Measurements from ENCODE around the gene ZDHHC8. TPM values are rescaled to one million over a fixed set of nuclear protein-coding genes. Genes with fewer than 3 reads are reported as not detected.
"Not testable (repeated sequence)": the region's sequence is repeated elsewhere in the genome, so short reads cannot be mapped to it uniquely, and the experiment has no call there.

ZDHHC8 gene
- total and polyA plus RNA-seq, 2 experiments from 2014 or later: 9.6 to 72.7 TPM

DNA sequence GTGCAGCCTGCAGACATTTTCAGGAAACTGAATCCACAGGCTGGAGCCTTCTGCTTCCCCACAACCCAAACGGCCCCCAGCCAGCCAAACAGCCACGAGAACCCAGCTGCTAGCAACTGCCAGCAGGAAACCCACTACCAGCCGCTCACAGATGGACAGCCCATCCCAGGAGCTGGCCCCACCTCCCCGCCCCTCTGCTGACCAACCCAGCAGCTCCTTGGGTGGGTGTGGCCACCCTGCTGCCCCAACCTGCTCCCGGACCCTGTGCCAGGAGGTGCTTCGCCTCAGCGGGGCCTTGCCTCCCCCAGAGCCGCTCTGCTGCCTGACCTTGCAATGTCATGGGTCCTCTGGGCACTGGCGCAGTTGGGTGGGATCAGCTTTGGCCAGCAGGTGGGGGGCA, 27.5 kb downstream of the ZDHHC8 start:
- WGBS (ENCODE audit: low lambda C conversion rate, missing lambda C conversion rate): 33% methylated on average over 9 of the region's 9 CpGs
- Histone ChIP-seq H3K4me1 (ENCODE audit: insufficient read depth) (no peaks in the 10 kb centered on the region), H3K4me2 (no peak overlapping the region), H2AFZ (no peak overlapping the region), H4K20me1 (ENCODE audit: insufficient read depth, poor library complexity, severe bottlenecking) (no peaks in the 10 kb centered on the region), H3K27ac (no peak overlapping the region), H3K9me2 (replicated peaks; ENCODE audit: insufficient read depth) (no peaks in the 10 kb centered on the region), H3K27me3 (no peaks in the 10 kb centered on the region), H3K79me2 (no peaks in the 10 kb centered on the region), H3K9me3 (ENCODE audit: low read depth) (no peaks in the 10 kb centered on the region), H3K4me3 (no peak overlapping the region), H3K36me3 (replicated peaks; ENCODE audit: insufficient read depth, low read depth) (no peaks in the 10 kb centered on the region)
- no peak for DNase-seq (ENCODE audit: low spot score)
- TF ChIP-seq EZH2phosphoT487 (IDR thresholded peaks at IDR 0.05; ENCODE audit: low read depth, severe bottlenecking, unreplicated experiment) (no peak), EZH2 (IDR thresholded peaks at IDR 0.05; ENCODE audit: borderline replicate concordance) (no peak), CTCF (IDR thresholded peaks at IDR 0.05; ENCODE audit: poor library complexity) (no peak)

- H3K79me2 ChIP-seq; H3K27me3 ChIP-seq; H3K4me1 ChIP-seq (ENCODE audit: insufficient read depth); H3K4me2 ChIP-seq; H4K20me1 ChIP-seq (ENCODE audit: insufficient read depth, poor library complexity, severe bottlenecking); H3K36me3 ChIP-seq (replicated peaks; ENCODE audit: insufficient read depth, low read depth); H3K9me3 ChIP-seq (ENCODE audit: low read depth); H3K9me2 ChIP-seq (replicated peaks; ENCODE audit: insufficient read depth); H3K4me3 ChIP-seq; DNase-seq (ENCODE audit: low spot score); H2AFZ ChIP-seq; H3K27ac ChIP-seq: not testable (repeated sequence)
- 92% methylated on average over 14 of the region's 14 CpGs for WGBS (ENCODE audit: low lambda C conversion rate, missing lambda C conversion rate)
These were observed 27.9 kb downstream of the ZDHHC8 start for GRCh38 chr22:20159531-20159930.

DNA sequence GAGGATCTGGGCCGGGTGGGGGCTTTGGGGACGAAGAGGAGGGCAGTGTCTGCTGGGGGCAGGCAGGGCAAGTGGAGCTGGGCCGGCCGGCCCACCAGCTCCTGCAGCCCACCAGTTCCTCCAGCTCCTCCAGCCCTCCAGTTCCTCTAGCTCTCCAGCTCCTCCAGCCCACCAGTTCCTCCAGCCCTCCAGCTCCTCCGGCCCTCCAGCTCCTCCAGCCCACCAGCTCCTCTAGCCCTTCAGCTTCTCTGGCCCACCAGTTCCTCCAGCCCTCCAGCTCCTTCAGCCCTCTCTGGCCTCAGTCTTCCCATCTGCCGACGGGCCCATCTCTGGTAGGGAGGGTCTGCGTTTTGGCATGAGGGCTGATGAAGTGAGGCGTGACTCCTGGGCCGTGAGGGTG, 28.4 kb downstream of the ZDHHC8 start:
- H3K36me3 ChIP-seq (replicated peaks; ENCODE audit: insufficient read depth, low read depth): no peaks in the 10 kb centered on the region
- H3K27me3 ChIP-seq: no peaks in the 10 kb centered on the region
- no peaks in the 10 kb centered on the region for H3K79me2 ChIP-seq
- H3K4me2 ChIP-seq: no peak overlapping the region
- no peak overlapping the region for H2AFZ ChIP-seq
- no peaks in the 10 kb centered on the region for H3K9me2 ChIP-seq (replicated peaks; ENCODE audit: insufficient read depth)
- no peak for TF ChIP-seq CTCF (IDR thresholded peaks at IDR 0.05; ENCODE audit: poor library complexity)
- no peak for TF ChIP-seq EZH2 (IDR thresholded peaks at IDR 0.05; ENCODE audit: borderline replicate concordance)
- no peak for TF ChIP-seq EZH2phosphoT487 (IDR thresholded peaks at IDR 0.05; ENCODE audit: low read depth, severe bottlenecking, unreplicated experiment)
- H4K20me1 ChIP-seq (ENCODE audit: insufficient read depth, poor library complexity, severe bottlenecking): no peaks in the 10 kb centered on the region
- no peak overlapping the region for H3K27ac ChIP-seq
- 86% methylated on average over 10 of the region's 10 CpGs for WGBS (ENCODE audit: low lambda C conversion rate, missing lambda C conversion rate)
- DNase-seq (ENCODE audit: low spot score): no peak
- no peaks in the 10 kb centered on the region for H3K9me3 ChIP-seq (ENCODE audit: low read depth)
- no peaks in the 10 kb centered on the region for H3K4me1 ChIP-seq (ENCODE audit: insufficient read depth)
- H3K4me3 ChIP-seq: no peak overlapping the region

DNA sequence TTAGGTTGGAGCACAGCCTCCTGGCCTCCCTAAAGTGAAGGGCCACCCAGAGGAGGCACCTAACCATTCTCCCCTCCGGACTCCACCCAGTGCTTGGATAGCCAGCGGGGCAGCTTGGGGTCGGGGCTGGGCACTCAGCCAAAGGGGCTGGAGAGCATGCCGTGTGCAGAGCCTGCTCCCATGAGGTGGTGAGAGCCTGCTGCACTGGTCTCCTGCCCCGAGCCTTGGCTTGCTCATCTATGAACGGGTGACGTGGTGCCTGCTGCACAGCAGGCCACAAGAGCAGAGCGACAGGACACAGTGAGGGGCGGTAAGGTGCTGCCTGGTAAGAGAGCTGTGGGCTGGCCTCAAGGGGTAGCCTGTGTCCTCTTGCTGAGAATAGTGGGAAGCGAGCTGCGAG, 33.3 kb downstream of the ZDHHC8 start:
- H3K36me3 ChIP-seq (replicated peaks; ENCODE audit: insufficient read depth, low read depth): no peaks in the 10 kb centered on the region
- no peak overlapping the region for H3K4me3 ChIP-seq
- no peak overlapping the region for H3K4me2 ChIP-seq
- H3K27me3 ChIP-seq: no peaks in the 10 kb centered on the region
- H3K79me2 ChIP-seq: no peaks in the 10 kb centered on the region
- DNase-seq (ENCODE audit: low spot score): no peak
- WGBS (ENCODE audit: low lambda C conversion rate, missing lambda C conversion rate): 87% methylated on average over 10 of the region's 11 CpGs
- TF ChIP-seq EZH2phosphoT487 (IDR thresholded peaks at IDR 0.05; ENCODE audit: low read depth, severe bottlenecking, unreplicated experiment): no peak
- TF ChIP-seq CTCF (IDR thresholded peaks at IDR 0.05; ENCODE audit: poor library complexity): no peak
- H3K27ac ChIP-seq: no peak overlapping the region
- H3K9me2 ChIP-seq (replicated peaks; ENCODE audit: insufficient read depth): no peaks in the 10 kb centered on the region
- no peak overlapping the region for H2AFZ ChIP-seq
- no peaks in the 10 kb centered on the region for H4K20me1 ChIP-seq (ENCODE audit: insufficient read depth, poor library complexity, severe bottlenecking)
- no peaks in the 10 kb centered on the region for H3K9me3 ChIP-seq (ENCODE audit: low read depth)
- H3K4me1 ChIP-seq (ENCODE audit: insufficient read depth): no peaks in the 10 kb centered on the region

Data from hepatocyte (in vitro differentiated cells).